ENCODE data around the gene COIL. TPM values are rescaled to one million over a fixed set of nuclear protein-coding genes. Genes with fewer than 3 reads are reported as not detected.

Gene COIL
- total and polyA plus RNA-seq, 9 of the 15 experiments (the other 6 are each of a cell fraction or from before 2014, with no cell fraction given), result 23.9 to 41.3 (median 28.7) TPM

- POLR2A ChIA-PET, result interaction anchor here (0.6 to 1.0 kb wide), 2 partner anchors 8 to 110 kb away, joined by 3 read pairs; no protein-coding TSS in a partner anchor
- TF ChIP-seq ZBTB5 (IDR thresholded peaks at IDR 0.05) (no peak), ZC3H11A (IDR thresholded peaks at IDR 0.05; ENCODE audit: low read depth, low read length) (no peak), NFE2L1 (tag; IDR thresholded peaks at IDR 0.05; ENCODE audit: borderline replicate concordance, low read depth) (no peak), MAFG (tag; conservative IDR thresholded peaks at IDR 0.05) (peak; percentile 39), ZNF316 (IDR thresholded peaks at IDR 0.05) (peak; percentile 87), ATF4 (CRISPR knock-in tag; IDR thresholded peaks at IDR 0.05) (no peak), C11orf30 (IDR thresholded peaks at IDR 0.05; ENCODE audit: low read depth) (peak; percentile 54; the same call in 1 of the 2 replicates), MAFK (IDR thresholded peaks at IDR 0.05; ENCODE audit: low read length) (peak; percentile 33; the same call in 1 of the 2 replicates), HDAC1 (IDR thresholded peaks at IDR 0.05) (no peak)
- no peak overlapping the region for H3K4me2 ChIP-seq (ENCODE audit: insufficient read depth, low read length)
- H3K36me3 ChIP-seq (ENCODE audit: control insufficient read depth, insufficient read depth, low read length), result no peaks in the 10 kb centered on the region
- H3K9me3 ChIP-seq (replicated peaks; ENCODE audit: control insufficient read depth, insufficient read depth, low read depth, low read length), result no peaks in the 10 kb centered on the region
- no peak overlapping the region for H2AFZ ChIP-seq (ENCODE audit: low read depth, low read length)
- FAIRE-seq, result no peak
- intact Hi-C loops (cut with micrococcal nuclease), result no loop called here
- DNase-seq (ENCODE audit: extremely low read depth in 1 of 4, low spot score in 3 of 4), result no peak
- BruUV-seq (replicated peaks), result no TSS peak
- H3K9me1 ChIP-seq (ENCODE audit: control insufficient read depth, insufficient read depth, low read length), result no peaks in the 10 kb centered on the region
- H3K4me3 ChIP-seq, result no peak overlapping the region
- no peak overlapping the region for H3K27ac ChIP-seq (ENCODE audit: extremely low read depth, low read depth, low read length)
- no peak overlapping the region for H3K9ac ChIP-seq (ENCODE audit: insufficient read depth in 1 of 2, low read depth in 2 of 2, low read length in 2 of 2)
- no peaks in the 10 kb centered on the region for H3K79me2 ChIP-seq (ENCODE audit: control insufficient read depth, insufficient read depth, low read length)
- in situ Hi-C loops (cut with MboI), result no loop called here
- CTCF ChIA-PET (ENCODE audit: low intra/inter-chr PET ratio), result no interaction called here
- no peaks in the 10 kb centered on the region for H3K27me3 ChIP-seq (ENCODE audit: control insufficient read depth in 2 of 2, insufficient read depth in 2 of 2, low read length in 2 of 2)
- 43% methylated on average over 2 of the region's 2 CpGs for WGBS (ENCODE audit: insufficient coverage, low coverage, missing lambda C conversion rate)
- H3K4me1 ChIP-seq (replicated peaks in 1 of 2; ENCODE audit: control insufficient read depth in 2 of 2, insufficient read depth in 2 of 2, low read length in 2 of 2), result no peaks in the 10 kb centered on the region; a peak in 1 of 5 replicates
- H4K20me1 ChIP-seq (replicated peaks; ENCODE audit: control insufficient read depth, insufficient read depth, low read length), result no peaks in the 10 kb centered on the region
- no peak for ATAC-seq
Measured at GRCh38 chr17:56928586-56928985, 32.3 kb downstream of the COIL start.
